Measurements from ENCODE around the gene PLA2G3. TPM values are rescaled to one million over a fixed set of nuclear protein-coding genes. Genes with fewer than 3 reads are reported as not detected.

PLA2G3 gene
- total RNA-seq, 4 donors from 2014 or later = not detected

DNA sequence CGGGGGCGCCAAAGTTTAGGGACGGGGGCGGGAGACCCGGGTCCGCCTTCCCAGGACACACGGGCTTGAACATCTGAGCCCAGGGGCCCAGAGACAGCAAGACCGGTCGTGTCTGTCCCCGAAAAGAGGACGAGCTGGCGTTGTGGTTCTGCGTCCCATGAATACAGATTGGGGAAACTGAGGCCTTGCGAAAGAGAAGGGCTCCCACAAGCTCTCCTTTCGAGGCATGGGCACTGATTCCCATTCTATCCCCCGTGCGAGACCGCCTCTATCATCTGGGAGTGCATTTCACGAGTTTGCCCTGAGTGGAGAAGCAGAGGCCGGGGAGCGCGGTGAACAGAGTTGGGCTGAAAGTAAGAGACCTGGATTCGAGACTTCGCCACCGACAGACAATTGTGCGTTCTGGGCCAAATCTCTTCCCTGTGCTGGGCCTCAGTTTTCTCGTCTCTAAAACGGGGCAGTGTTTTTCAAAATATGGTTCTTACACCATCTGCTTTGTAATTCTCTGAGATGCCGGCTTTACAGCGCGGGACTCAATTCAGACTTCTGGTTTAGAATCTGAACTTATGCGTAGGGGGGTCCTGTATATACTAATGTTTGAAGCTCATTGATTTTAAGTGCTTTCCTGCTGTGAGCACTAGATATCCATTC is 20.1 kb upstream of the PLA2G3 start:
- Histone ChIP-seq H3K27ac (replicated peaks in 1 of 4) (peak overlapping the region; percentile 92 to 98 (median 96)), H3K36me3 (peaks cover 0 to 23% (median 17%) of the 10 kb centered on the region in 4 donors), H3K27me3 (no peaks in the 10 kb centered on the region), H3K9me3 (no peaks in the 10 kb centered on the region), H3K4me3 (peak overlapping the region; percentile 79 to 96 (median 84)), H3K4me1 (peaks cover 30 to 65% (median 50%) of the 10 kb centered on the region in 4 donors)
- no peak for TF ChIP-seq POLR2A (IDR thresholded peaks at IDR 0.05; ENCODE audit: low read depth)
- TF ChIP-seq, protein P1, sequence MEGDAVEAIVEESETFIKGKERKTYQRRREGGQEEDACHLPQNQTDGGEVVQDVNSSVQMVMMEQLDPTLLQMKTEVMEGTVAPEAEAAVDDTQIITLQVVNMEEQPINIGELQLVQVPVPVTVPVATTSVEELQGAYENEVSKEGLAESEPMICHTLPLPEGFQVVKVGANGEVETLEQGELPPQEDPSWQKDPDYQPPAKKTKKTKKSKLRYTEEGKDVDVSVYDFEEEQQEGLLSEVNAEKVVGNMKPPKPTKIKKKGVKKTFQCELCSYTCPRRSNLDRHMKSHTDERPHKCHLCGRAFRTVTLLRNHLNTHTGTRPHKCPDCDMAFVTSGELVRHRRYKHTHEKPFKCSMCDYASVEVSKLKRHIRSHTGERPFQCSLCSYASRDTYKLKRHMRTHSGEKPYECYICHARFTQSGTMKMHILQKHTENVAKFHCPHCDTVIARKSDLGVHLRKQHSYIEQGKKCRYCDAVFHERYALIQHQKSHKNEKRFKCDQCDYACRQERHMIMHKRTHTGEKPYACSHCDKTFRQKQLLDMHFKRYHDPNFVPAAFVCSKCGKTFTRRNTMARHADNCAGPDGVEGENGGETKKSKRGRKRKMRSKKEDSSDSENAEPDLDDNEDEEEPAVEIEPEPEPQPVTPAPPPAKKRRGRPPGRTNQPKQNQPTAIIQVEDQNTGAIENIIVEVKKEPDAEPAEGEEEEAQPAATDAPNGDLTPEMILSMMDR (IDR thresholded peaks at IDR 0.05) = no peak
- intact Hi-C loops (cut with DNase I) = no loop called here
- WGBS = under 1% methylated on average over 27 of the region's 32 CpGs
- no peak for DNase-seq (ENCODE audit: extremely low spot score)

- H3K4me3 ChIP-seq = no peak overlapping the region
- TF ChIP-seq POLR2AphosphoS5 (IDR thresholded peaks at IDR 0.05) (peak in 1 of 2 donors; percentile 24), POLR2A (IDR thresholded peaks at IDR 0.05; ENCODE audit: low read depth) (no peak), EP300 (IDR thresholded peaks at IDR 0.05) (no peak)
- TF ChIP-seq, protein P1 (IDR thresholded peaks at IDR 0.05) = no peak
- no peaks in the 10 kb centered on the region for H3K27me3 ChIP-seq
- H3K9me3 ChIP-seq = no peaks in the 10 kb centered on the region
- H3K4me1 ChIP-seq = peaks cover 16 to 48% (median 36%) of the 10 kb centered on the region in 4 donors
- intact Hi-C loops (cut with DNase I) = no loop called here
- H3K36me3 ChIP-seq = no peaks in the 10 kb centered on the region
- no peak for DNase-seq (ENCODE audit: extremely low spot score)
- 12% methylated on average over 3 of the region's 3 CpGs for WGBS
- H3K27ac ChIP-seq (replicated peaks in 1 of 4) = peak overlapping the region; percentile 81 to 90 (median 87)
Measured at GRCh38 chr22:31155422-31155821, 15.1 kb upstream of the PLA2G3 start.

- Histone ChIP-seq H3K27ac (replicated peaks in 1 of 4) (peak overlapping the region; percentile 81 to 90 (median 87)), H3K36me3 (no peaks in the 10 kb centered on the region), H3K4me3 (no peak overlapping the region), H3K9me3 (no peaks in the 10 kb centered on the region), H3K4me1 (peaks cover 16 to 48% (median 36%) of the 10 kb centered on the region in 4 donors), H3K27me3 (no peaks in the 10 kb centered on the region)
- intact Hi-C loops (cut with DNase I) = no loop called here
- TF ChIP-seq POLR2AphosphoS5 (IDR thresholded peaks at IDR 0.05) (no peak), EP300 (IDR thresholded peaks at IDR 0.05) (no peak), POLR2A (IDR thresholded peaks at IDR 0.05; ENCODE audit: low read depth) (no peak)
- TF ChIP-seq, protein P1 (IDR thresholded peaks at IDR 0.05) = no peak
- no peak for DNase-seq (ENCODE audit: extremely low spot score)
- 85% methylated on average over 1 of the region's 1 CpG for WGBS
Measured at GRCh38 chr22:31154975-31155374, 14.7 kb upstream of the PLA2G3 start.

DNA sequence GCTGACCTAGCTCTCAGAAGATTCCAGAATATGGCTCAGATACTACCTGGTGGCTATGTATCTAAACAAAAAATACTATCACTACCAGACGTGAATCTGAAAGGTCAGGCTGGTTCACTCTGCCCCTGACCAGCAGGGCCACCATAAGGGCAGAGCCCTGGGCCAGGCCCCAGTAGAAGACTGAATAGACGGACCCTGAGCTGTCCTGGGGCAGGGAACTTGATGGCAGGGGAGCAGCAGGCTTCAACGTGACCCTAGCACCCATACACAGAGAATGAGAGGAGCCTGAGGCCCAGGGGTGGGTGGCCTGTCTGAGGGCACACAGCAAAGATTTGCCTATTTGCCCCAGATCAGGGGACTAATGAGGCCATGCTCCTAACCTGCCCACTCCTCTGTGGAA is 13.0 kb upstream of the PLA2G3 start:
- DNase-seq (ENCODE audit: extremely low spot score) = no peak
- WGBS = 83% methylated on average over 3 of the region's 3 CpGs
- TF ChIP-seq EP300 (IDR thresholded peaks at IDR 0.05) = no peak
- no peak for TF ChIP-seq POLR2A (IDR thresholded peaks at IDR 0.05; ENCODE audit: low read depth)
- TF ChIP-seq POLR2AphosphoS5 (IDR thresholded peaks at IDR 0.05) = no peak
- TF ChIP-seq, protein P1 (IDR thresholded peaks at IDR 0.05) = no peak
- intact Hi-C loops (cut with DNase I) = no loop called here
- Histone ChIP-seq H3K36me3 (no peaks in the 10 kb centered on the region), H3K27me3 (no peaks in the 10 kb centered on the region), H3K27ac (replicated peaks in 1 of 4) (peak overlapping the region; percentile 81 to 90 (median 87)), H3K4me1 (peaks cover 24 to 51% (median 41%) of the 10 kb centered on the region in 4 donors), H3K4me3 (no peak overlapping the region), H3K9me3 (no peaks in the 10 kb centered on the region)

GRCh38 chr22:31151872-31152271 is 11.6 kb upstream of the PLA2G3 start:
- DNase-seq (ENCODE audit: extremely low spot score) = no peak
- H3K27me3 ChIP-seq = no peaks in the 10 kb centered on the region
- H3K9me3 ChIP-seq = no peaks in the 10 kb centered on the region
- WGBS = 83% methylated on average over 2 of the region's 2 CpGs
- H3K36me3 ChIP-seq = no peaks in the 10 kb centered on the region
- H3K4me3 ChIP-seq = no peak overlapping the region
- H3K27ac ChIP-seq (replicated peaks in 1 of 4) = no peak overlapping the region
- peaks cover 25 to 54% (median 45%) of the 10 kb centered on the region in 4 donors for H3K4me1 ChIP-seq
- intact Hi-C loops (cut with DNase I) = no loop called here
- TF ChIP-seq, protein P1 (IDR thresholded peaks at IDR 0.05) = no peak

All from esophagus muscularis mucosa (tissue), 4 donors.